Caki2 (cell line): ENCODE data around the gene AAK1. TPM values are rescaled to one million over a fixed set of nuclear protein-coding genes. Genes with fewer than 3 reads are reported as not detected.

Experiments
- DNase-seq: peaks from one replicate; pipeline ENCODE4 v3.0.0-alpha.2; 2015; ENCODE audit warnings: low read depth
- in situ Hi-C: cut with HindIII; loops from 2 replicates; pipeline ENCODE4 v1.10.0; 2016; ENCODE audit warnings: low sequenced_read_pairs, low pct_unique_long_range_greater_than_20kb, mixed read lengths
- total RNA-seq: library from RNA; depleted of rRNA; stranded (reverse); fragments of >200 nt; shearing (Covaris generic); gene quantifications from 2 replicates; pipeline ENCODE4 v1.2.3, GENCODE V29; 2014; ENCODE audit warnings: low replicate concordance

Gene AAK1
- total RNA-seq, 1 experiment from 2014 or later: 15.9 TPM

DNA sequence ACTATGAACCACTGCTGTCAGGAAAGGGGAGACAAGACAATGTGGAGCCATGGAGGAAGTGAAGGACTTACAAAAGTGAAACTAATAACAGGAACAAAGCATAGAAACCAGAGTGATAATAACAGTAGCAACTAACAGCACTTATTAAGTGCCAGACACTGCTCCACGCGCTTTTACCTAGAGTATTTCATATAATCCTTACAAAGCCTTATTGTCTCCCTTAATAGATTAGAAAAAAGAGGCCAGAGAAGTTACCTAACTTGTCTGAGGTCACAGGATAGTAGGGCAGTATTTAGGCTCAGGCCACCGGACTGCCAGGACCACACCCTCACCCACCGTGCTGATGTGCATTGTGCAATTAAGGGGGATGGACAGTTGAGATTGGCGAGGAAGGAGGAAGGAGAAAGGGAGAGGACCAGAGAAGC lies 107.7 kb downstream of the AAK1 start:
- no peak for DNase-seq
- in situ Hi-C loops: no loop called here

GRCh38 chr2:69531186-69531585 lies 112.4 kb downstream of the AAK1 start:
- DNase-seq: no peak
- in situ Hi-C loops: no loop called here

- no peak for DNase-seq
- in situ Hi-C loops: no loop called here
Measured at GRCh38 chr2:69529480-69529879, 114.1 kb downstream of the AAK1 start.

DNA sequence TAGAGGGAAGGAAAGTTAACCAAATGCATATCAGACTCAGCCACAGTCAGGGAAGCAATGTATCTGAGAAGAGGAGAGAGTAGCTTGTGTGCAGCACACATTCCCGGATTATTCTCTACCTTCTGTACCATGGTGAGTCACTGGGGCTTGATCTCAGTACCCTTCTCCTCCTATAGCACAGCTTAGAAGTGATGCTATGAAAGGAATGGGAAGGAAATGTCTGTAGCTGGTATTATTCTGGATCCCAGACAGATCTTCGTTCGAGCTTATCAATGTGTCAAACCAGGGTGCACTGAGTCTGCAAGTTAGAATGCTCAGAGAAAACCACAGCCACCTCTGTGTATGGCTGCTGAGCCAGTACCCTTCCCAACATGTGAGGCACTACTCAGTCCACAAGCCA lies 118.3 kb downstream of the AAK1 start:
- in situ Hi-C loops: no loop called here
- no peak for DNase-seq

DNA sequence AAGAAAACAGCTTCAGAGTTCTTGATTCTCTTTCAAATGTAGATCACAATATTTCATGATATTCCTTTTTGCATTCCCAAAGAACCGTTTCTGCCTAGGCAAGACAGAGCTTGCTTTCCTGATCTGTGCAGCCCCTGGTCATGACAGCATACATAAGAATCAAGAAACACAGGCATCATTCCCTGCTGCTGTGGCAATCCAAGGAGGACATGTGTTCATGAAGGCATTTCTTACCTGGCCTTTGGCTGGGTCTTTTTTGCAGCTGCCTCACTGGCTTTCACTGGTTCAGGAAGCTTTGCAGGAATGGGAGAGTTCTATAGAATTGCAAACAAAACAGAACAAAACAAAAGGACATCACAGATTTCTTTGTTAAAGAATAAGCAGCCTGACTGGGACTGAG lies 118.7 kb downstream of the AAK1 start:
- no peak for DNase-seq
- in situ Hi-C loops: no loop called here

DNA sequence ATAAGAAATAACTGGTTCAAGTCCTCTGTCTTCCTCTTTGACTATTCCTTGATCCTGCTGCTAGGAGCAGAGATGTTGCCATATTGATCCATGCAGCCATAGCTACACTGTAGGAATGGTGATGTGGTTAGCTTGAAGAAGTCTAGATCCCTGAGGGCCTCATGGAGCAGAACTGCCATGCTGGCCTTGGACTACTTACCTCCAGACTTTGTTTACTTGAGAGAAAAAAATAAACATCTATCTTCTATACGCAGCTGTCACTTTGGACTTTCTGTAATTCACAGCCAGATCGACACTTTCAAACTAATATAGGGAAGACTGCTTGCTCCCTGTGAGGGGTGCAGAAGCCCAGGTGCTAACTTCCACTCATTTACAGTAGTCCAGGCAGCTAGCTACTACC lies 121.8 kb downstream of the AAK1 start:
- DNase-seq: no peak
- in situ Hi-C loops: no loop called here

DNA sequence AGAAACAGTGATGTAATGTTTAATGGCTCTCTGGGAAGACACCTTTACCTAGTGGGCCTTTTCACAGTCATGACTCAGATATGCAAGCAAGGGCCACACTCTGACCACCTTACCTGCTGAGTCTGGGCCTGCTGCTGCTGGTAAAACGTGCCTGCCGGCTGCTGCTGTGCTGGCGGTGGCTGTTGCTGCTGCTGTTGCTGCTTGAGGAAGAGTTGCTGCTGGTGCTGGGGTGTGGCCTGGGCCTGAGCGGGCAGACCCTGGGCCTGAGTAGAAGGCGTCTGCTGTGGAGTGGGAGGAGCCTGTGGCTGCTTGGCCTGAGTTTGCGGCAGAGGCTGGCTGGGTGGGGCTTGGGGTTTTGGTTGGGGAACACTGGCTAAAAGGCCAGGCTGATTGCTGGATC lies 124.7 kb downstream of the AAK1 start:
- DNase-seq: no peak
- in situ Hi-C loops: no loop called here

GRCh38 chr2:69517410-69517809 lies 126.1 kb downstream of the AAK1 start:
- DNase-seq: no peak
- in situ Hi-C loops: no loop called here

GRCh38 chr2:69514819-69515218 lies 128.7 kb downstream of the AAK1 start:
- no peak for DNase-seq
- in situ Hi-C loops: no loop called here

GRCh38 chr2:69514406-69514805 lies 129.1 kb downstream of the AAK1 start:
- DNase-seq: peak; percentile 19
- in situ Hi-C loops: no loop called here

GRCh38 chr2:69512446-69512845 lies 131.1 kb downstream of the AAK1 start:
- in situ Hi-C loops: no loop called here
- no peak for DNase-seq

DNA sequence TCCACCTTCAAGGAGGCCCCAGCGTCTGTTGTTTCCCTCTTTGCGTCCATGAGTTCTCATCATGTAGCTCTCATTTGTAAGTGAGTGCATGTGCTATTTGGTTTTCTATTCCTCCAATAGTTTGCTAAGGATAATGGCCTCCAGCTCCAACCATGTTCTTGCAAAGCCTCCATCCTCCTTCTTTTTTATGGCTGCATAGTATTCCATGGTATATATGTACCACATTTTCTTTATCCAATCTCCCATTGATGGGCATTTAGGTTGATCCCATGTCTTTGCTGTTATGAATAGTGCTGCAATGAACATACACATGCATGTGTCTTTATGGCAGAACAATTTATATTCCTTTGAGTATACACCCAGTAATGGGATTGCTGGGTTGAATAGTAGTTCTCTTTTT lies 133.3 kb downstream of the AAK1 start:
- no peak for DNase-seq
- in situ Hi-C loops: no loop called here

DNA sequence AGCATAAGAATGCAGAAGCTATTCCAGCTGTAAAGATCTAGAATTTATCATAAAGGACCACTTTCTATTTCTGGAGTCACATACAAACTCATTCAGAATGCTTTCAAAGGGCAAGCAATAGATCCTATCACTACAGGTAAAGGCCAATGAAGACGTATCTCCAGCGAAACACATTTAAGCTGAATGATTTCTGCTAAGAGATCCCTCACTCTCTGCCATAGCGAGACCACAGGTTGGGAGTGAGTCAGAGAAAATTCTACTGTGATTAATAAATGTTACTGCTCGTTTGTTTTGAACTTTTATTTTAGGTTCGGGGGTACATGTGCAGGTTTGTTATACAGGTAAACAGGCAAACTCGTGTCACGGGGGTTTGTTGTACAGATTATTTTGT lies 133.8 kb downstream of the AAK1 start:
- DNase-seq: no peak
- in situ Hi-C loops: no loop called here

DNA sequence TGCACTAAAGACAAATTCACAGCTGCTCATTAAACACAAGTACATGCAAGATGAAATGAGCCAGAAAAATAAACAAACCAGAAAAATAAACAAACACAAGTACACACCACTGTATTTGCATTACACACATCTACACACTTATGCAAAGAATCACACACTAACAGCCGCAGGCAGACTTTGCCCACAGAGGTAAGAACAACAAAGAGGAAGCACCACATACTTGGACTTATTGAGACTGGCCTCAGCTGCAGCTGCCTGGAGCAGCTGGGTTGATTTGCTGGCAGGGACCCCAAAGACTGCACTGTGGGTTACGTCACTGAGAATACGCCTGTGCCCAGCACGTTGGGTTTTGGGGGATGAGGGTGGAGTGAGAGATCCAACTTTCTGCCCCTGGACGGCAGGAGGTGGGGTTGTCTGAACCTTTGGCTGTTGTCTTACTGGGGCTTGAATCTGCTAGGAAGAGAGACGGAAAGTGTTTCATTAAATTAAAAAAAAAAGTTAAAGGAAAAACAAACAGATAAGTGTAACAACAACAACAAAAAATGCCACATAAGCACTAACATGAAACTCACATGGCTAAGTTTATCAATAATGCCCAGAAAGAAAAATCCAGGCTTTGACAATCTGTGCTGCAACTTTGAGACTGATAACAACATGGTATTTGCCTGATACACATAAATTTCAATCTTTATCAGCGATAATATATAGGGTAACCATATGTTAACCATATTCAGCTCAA lies 134.4 kb downstream of the AAK1 start:
- in situ Hi-C loops: no loop called here
- DNase-seq: no peak

GRCh38 chr2:69505710-69506109 lies 137.8 kb downstream of the AAK1 start:
- in situ Hi-C loops: no loop called here

GRCh38 chr2:69501301-69501700 lies 142.2 kb downstream of the AAK1 start:
- no peak for DNase-seq
- in situ Hi-C loops: no loop called here

More at GRCh38 chr2:69505710-69506109, 137.8 kb downstream of the AAK1 start:
- DNase-seq: no peak

DNA sequence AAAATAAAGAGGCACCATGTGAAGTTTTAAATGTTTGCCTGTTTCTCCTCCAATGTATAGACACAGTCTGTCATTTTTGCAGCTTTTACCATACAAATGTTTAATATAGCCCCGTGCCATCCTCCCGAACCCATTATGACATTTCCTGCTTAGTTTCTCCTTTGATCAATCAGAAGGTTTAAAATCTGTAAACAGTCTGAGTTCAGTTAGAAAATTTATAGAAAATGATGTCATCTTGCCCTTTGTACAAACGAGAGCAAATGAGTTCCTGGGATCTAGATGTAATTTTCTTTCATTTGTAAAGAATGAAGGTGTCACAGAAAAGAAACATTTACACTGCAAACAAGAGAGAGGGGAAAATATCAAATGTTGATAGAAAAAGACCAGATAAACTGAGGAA lies 143.6 kb downstream of the AAK1 start:
- in situ Hi-C loops: no loop called here
- no peak for DNase-seq

- in situ Hi-C loops: no loop called here
- no peak for DNase-seq
Measured at GRCh38 chr2:69499242-69499641, 144.3 kb downstream of the AAK1 start.

- in situ Hi-C loops: no loop called here
- DNase-seq: no peak
Measured at GRCh38 chr2:69495861-69496260, 147.7 kb downstream of the AAK1 start.

- in situ Hi-C loops: no loop called here
- DNase-seq: no peak
Measured at GRCh38 chr2:69495008-69495407, 148.5 kb downstream of the AAK1 start.
